Keratinocyte (primary cell): ENCODE measurements around the gene PATL2. TPM values are rescaled to one million over a fixed set of nuclear protein-coding genes. Genes with fewer than 3 reads are reported as not detected.

Experiments
- DNase-seq: peaks from one replicate; pipeline ENCODE4 v3.0.0-alpha.2; 2011; ENCODE audit warnings: low read depth, missing footprints, low spot score
- FAIRE-seq: peaks from 2 replicates; lab custom pipeline; 2011; peaks lifted over from hg19 to GRCh38; lab: Jason Lieb, UNC
- H2AFZ ChIP-seq: 2 replicates; pipeline ENCODE4 v1.6.0; 2012; ENCODE audit warnings: low read length, control low read depth, inconsistent platforms; ENCODE audit not compliant: control insufficient read depth
- H3K27ac ChIP-seq: 2 replicates; pipeline ENCODE4 v1.5.1; 2011; ENCODE audit warnings: low read length; ENCODE audit not compliant: control insufficient read depth, insufficient read depth
- H3K27me3 ChIP-seq: 3 replicates; pipeline ENCODE4 v1.6.0; 2011; ENCODE audit warnings: low read length; ENCODE audit not compliant: control insufficient read depth, insufficient read depth; ENCODE audit errors: extremely low read depth
- H3K36me3 ChIP-seq, 2 experiments: 2 replicates in 1 of 2; 3 replicates in 1 of 2; pipeline ENCODE4 v1.5.1; 2011; ENCODE audit warnings: low read length in 2 of 2, mild to moderate bottlenecking in 1 of 2; ENCODE audit not compliant: control insufficient read depth in 2 of 2, insufficient read depth in 2 of 2; ENCODE audit errors: extremely low read depth in 1 of 2
- H3K4me1 ChIP-seq: 3 replicates; pipeline ENCODE4 v1.5.1; 2011; ENCODE audit warnings: low read length; ENCODE audit not compliant: control insufficient read depth, insufficient read depth; ENCODE audit errors: extremely low read depth
- H3K4me2 ChIP-seq: 3 replicates; pipeline ENCODE4 v1.6.0; 2011; ENCODE audit warnings: low read depth, low read length; ENCODE audit not compliant: control insufficient read depth, insufficient read depth; ENCODE audit errors: extremely low read depth
- H3K4me3 ChIP-seq, 3 experiments: fragments of 200-600 bp in 1 of 3; sonication (generic) in 1 of 3; 2 replicates in 2 of 3; 3 replicates in 1 of 3; pipeline ENCODE4 v1.5.1; 2011 to 2016; ENCODE audit warnings: low read length in 3 of 3, mild to moderate bottlenecking in 3 of 3, control low read depth in 2 of 3, inconsistent platforms in 1 of 3, low read depth in 1 of 3, mixed read lengths in 1 of 3, mixed run types in 1 of 3, moderate library complexity in 1 of 3; ENCODE audit not compliant: control insufficient read depth in 2 of 3, insufficient read depth in 2 of 3; ENCODE audit errors: extremely low read depth in 1 of 3
- H3K79me2 ChIP-seq: 2 replicates; pipeline ENCODE4 v1.6.0; 2012; ENCODE audit warnings: low read length; ENCODE audit not compliant: control insufficient read depth, insufficient read depth
- H3K9ac ChIP-seq: 3 replicates; pipeline ENCODE4 v1.6.0; 2011; ENCODE audit warnings: low read length; ENCODE audit not compliant: control insufficient read depth, insufficient read depth; ENCODE audit errors: extremely low read depth
- H3K9me1 ChIP-seq: 3 replicates; pipeline ENCODE4 v1.6.0; 2011; ENCODE audit warnings: low read length; ENCODE audit not compliant: control insufficient read depth, insufficient read depth; ENCODE audit errors: extremely low read depth
- H3K9me3 ChIP-seq: 2 replicates; pipeline ENCODE4 v1.5.1; 2012; ENCODE audit warnings: low read depth, low read length; ENCODE audit not compliant: control insufficient read depth
- H4K20me1 ChIP-seq: 3 replicates; pipeline ENCODE4 v1.6.0; 2011; ENCODE audit warnings: low read length; ENCODE audit not compliant: control insufficient read depth, insufficient read depth; ENCODE audit errors: extremely low read depth
- EZH2 ChIP-seq: IDR thresholded peaks from one replicate; pipeline ENCODE4 v1.6.1; 2012; ENCODE audit warnings: inconsistent platforms, mild to moderate bottlenecking, low read length, moderate library complexity
- dilution Hi-C: fragments of 300-500 bp; cut with MboI; formaldehyde crosslinking; loops from one replicate; pipeline ENCODE4 v1.7.0; 2020; ENCODE audit warnings: low sequenced_read_pairs; ENCODE audit not compliant: extremely low pct_ligation_motif_present
- polyA plus RNA-seq, 5 experiments: library from polyadenylated mRNA; depleted of rRNA in 3 of 5; stranded (reverse) in 3 of 5; stranded (forward) in 1 of 5; unstranded in 1 of 5; fragments of >200 nt; gene quantifications; 1 replicate in 1 of 5; 2 replicates in 3 of 5; 3 replicates in 1 of 5; pipeline versions ENCODE4 v1.2.1 to v1.2.3, GENCODE V29; 2011 to 2012; ENCODE audit warnings: missing spikeins in 2 of 5, low read depth in 1 of 5, low replicate concordance in 1 of 5
- small RNA-seq, 3 experiments: library from RNA; depleted of rRNA; stranded (forward); fragments of <200 nt; gene quantifications; one replicate each; pipeline ENCODE3, GENCODE V24; 2012; ENCODE audit warnings: low read depth in 3 of 3, low replicate concordance in 1 of 3; ENCODE audit not compliant: insufficient read length in 3 of 3
- TF ChIP-seq, protein P1 (sequence below), 3 experiments: IDR thresholded peaks in 1 of 3; conservative IDR thresholded peaks in 1 of 3; optimal IDR thresholded peaks in 1 of 3; 2 replicates in 2 of 3; 3 replicates in 1 of 3; pipeline versions ENCODE3 to v1.5.1; 2011; ENCODE audit warnings: low read length in 3 of 3, mild to moderate bottlenecking in 3 of 3, moderate library complexity in 2 of 3, control low read depth in 1 of 3, inconsistent platforms in 1 of 3; ENCODE audit not compliant: insufficient read depth in 2 of 3; ENCODE audit errors: extremely low read depth in 1 of 3

Gene PATL2
- polyA plus RNA-seq, 1 donor (not counting 4 experiments of a cell fraction or from before 2014, with no cell fraction given), result 0.46 TPM

DNA sequence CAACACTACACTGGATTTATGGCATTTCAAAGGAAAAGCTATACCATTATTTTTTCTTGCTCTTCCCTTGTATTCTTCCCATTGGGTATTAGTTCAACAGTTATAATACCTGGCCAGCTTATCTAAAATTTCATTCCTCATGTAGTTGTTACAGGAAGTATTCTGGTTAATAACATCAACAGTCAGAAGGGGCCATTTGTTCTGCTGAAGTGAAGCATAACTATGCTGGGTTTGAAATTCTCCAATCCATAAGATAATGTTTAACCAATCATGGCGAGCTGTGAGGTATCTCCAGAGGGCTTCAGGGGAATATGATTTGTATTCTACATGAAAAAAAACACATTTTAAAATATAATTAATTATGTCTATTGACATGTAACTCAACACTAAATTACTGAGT, 91.0 kb downstream of the PATL2 start:
- peaks cover 4 to 14% of the 10 kb centered on the region in 2 experiments for H3K36me3 ChIP-seq

DNA sequence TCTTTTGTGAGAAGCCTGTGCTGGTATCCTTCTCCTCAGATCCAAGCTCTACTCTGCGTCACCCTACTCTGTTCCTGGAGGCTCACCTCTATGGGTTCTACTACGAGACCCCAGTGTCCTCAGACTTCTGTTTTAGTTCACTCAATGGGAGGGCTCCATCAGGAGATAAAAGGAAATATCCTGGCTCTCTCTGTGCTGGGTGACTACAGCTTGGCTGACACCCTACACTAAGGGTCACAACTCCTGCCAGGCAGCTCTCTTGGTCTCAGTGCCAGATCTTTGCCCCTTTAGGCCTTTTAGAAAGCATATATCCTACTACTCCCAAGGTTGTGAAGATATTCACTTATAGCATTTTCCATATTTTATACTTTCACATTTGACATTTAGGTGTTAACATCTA, 94.1 kb downstream of the PATL2 start:
- H2AFZ ChIP-seq, result no peak overlapping the region
- H3K9me1 ChIP-seq, result no peaks in the 10 kb centered on the region
- no peaks in the 10 kb centered on the region for H3K4me1 ChIP-seq
- H3K36me3 ChIP-seq, result peaks cover 14 to 27% of the 10 kb centered on the region in 2 experiments
- H3K9me3 ChIP-seq, result no peaks in the 10 kb centered on the region
- H3K79me2 ChIP-seq, result no peaks in the 10 kb centered on the region
- DNase-seq, result no peak
- H3K9ac ChIP-seq, result no peak overlapping the region
- H3K27me3 ChIP-seq, result no peaks in the 10 kb centered on the region
- dilution Hi-C loops, result no loop called here
- no peak overlapping the region for H3K4me3 ChIP-seq
- no peak overlapping the region for H3K4me2 ChIP-seq
- no peaks in the 10 kb centered on the region for H4K20me1 ChIP-seq
- FAIRE-seq, result no peak
- H3K27ac ChIP-seq, result no peak overlapping the region
- TF ChIP-seq, protein P1, sequence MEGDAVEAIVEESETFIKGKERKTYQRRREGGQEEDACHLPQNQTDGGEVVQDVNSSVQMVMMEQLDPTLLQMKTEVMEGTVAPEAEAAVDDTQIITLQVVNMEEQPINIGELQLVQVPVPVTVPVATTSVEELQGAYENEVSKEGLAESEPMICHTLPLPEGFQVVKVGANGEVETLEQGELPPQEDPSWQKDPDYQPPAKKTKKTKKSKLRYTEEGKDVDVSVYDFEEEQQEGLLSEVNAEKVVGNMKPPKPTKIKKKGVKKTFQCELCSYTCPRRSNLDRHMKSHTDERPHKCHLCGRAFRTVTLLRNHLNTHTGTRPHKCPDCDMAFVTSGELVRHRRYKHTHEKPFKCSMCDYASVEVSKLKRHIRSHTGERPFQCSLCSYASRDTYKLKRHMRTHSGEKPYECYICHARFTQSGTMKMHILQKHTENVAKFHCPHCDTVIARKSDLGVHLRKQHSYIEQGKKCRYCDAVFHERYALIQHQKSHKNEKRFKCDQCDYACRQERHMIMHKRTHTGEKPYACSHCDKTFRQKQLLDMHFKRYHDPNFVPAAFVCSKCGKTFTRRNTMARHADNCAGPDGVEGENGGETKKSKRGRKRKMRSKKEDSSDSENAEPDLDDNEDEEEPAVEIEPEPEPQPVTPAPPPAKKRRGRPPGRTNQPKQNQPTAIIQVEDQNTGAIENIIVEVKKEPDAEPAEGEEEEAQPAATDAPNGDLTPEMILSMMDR (optimal IDR thresholded peaks at IDR 0.05 in 1 of 3, IDR thresholded peaks at IDR 0.05 in 1 of 3, conservative IDR thresholded peaks at IDR 0.05 in 1 of 3; ENCODE audit: extremely low read depth in 1 of 3, insufficient read depth in 2 of 3, low read length in 3 of 3), result no peak
- no peak for TF ChIP-seq EZH2

More for the DNA sequence above, 91.0 kb downstream of the PATL2 start:
- H3K9me1 ChIP-seq, result no peaks in the 10 kb centered on the region
- no peak for FAIRE-seq
- no peaks in the 10 kb centered on the region for H3K4me1 ChIP-seq
- no peak overlapping the region for H3K4me3 ChIP-seq
- no peaks in the 10 kb centered on the region for H3K9me3 ChIP-seq
- no peak for DNase-seq
- H3K27me3 ChIP-seq, result no peaks in the 10 kb centered on the region
- H3K4me2 ChIP-seq, result no peak overlapping the region
- TF ChIP-seq, protein P1 (optimal IDR thresholded peaks at IDR 0.05 in 1 of 3, IDR thresholded peaks at IDR 0.05 in 1 of 3, conservative IDR thresholded peaks at IDR 0.05 in 1 of 3; ENCODE audit: extremely low read depth in 1 of 3, insufficient read depth in 2 of 3, low read length in 3 of 3), result no peak
- no peak for TF ChIP-seq EZH2
- dilution Hi-C loops, result no loop called here
- H3K9ac ChIP-seq, result no peak overlapping the region
- H3K27ac ChIP-seq, result no peak overlapping the region
- no peak overlapping the region for H2AFZ ChIP-seq
- H4K20me1 ChIP-seq, result no peaks in the 10 kb centered on the region
- no peaks in the 10 kb centered on the region for H3K79me2 ChIP-seq

Small RNA genes lying within 50 kb of the gene (small RNA-seq; reads per million reads assigned to genes)
- 0 reads per million in 3 experiments for gene RF00019

Other genes starting within 250 kb of the PATL2 start
- 51.5 to 99.4 TPM (median 64.4 TPM) in 3 replicates for gene EIF3J, start 174.2 kb downstream of the PATL2 start, polyA plus RNA-seq
- 35.6 to 53.4 TPM (median 41.5 TPM) in 3 replicates for gene SPG11, start 47.7 kb downstream of the PATL2 start, polyA plus RNA-seq
- 2,930 to 4,328 TPM (median 3,098 TPM) in 3 replicates for gene B2M, start 194 bp upstream of the PATL2 start, polyA plus RNA-seq
- gene TRIM69, start 25.2 kb upstream of the PATL2 start, polyA plus RNA-seq, result 6.2 to 11.0 TPM (median 9.3 TPM) in 3 replicates
- gene TERB2, start 245.4 kb upstream of the PATL2 start, polyA plus RNA-seq, result not detected in 3 replicates